Smooth muscle cell (in vitro differentiated cells): ENCODE results near the gene PRICKLE2. TPM values are rescaled to one million over a fixed set of nuclear protein-coding genes. Genes with fewer than 3 reads are reported as not detected.
A peak's percentile ranks its signal among the peaks of the same experiment; 100 is the strongest.

Experiments used
- DNase-seq: peaks from one replicate; lab custom pipeline; 2025; ENCODE audit not compliant: unreplicated experiment; lab: John Stamatoyannopoulos, UW
- H2AFZ ChIP-seq: fragments of 200-600 bp; sonication (generic); 2 replicates; pipeline ENCODE4 v1.6.0; 2016; ENCODE audit warnings: antibody characterized with exemption, low read depth, mild to moderate bottlenecking
- H3F3A ChIP-seq: fragments of 200-600 bp; sonication (generic); 2 replicates; pipeline ENCODE4 v1.6.0; 2017; ENCODE audit warnings: antibody characterized with exemption, low read depth
- H3K27ac ChIP-seq: fragments of 200-600 bp; sonication (generic); 2 replicates; pipeline ENCODE4 v1.5.1; 2016; ENCODE audit warnings: low read depth, mild to moderate bottlenecking
- H3K27me3 ChIP-seq: fragments of 200-600 bp; sonication (generic); 2 replicates; pipeline ENCODE4 v1.6.1; 2016; ENCODE audit warnings: low read depth, mild to moderate bottlenecking
- H3K36me3 ChIP-seq: fragments of 200-600 bp; sonication (generic); 2 replicates; pipeline ENCODE4 v1.5.1; 2016; ENCODE audit warnings: low read depth
- H3K4me1 ChIP-seq: fragments of 200-600 bp; sonication (generic); 2 replicates; pipeline ENCODE4 v1.5.1; 2016; ENCODE audit warnings: low read depth
- H3K4me2 ChIP-seq: fragments of 200-600 bp; sonication (generic); 2 replicates; pipeline ENCODE4 v1.6.0; 2016; ENCODE audit warnings: mild to moderate bottlenecking
- H3K4me3 ChIP-seq: fragments of 200-600 bp; sonication (generic); 2 replicates; pipeline ENCODE4 v1.5.1; 2016; ENCODE audit warnings: mild to moderate bottlenecking
- H3K79me2 ChIP-seq: fragments of 200-600 bp; sonication (generic); 2 replicates; pipeline ENCODE4 v1.6.0; 2016; ENCODE audit warnings: low read depth, mild to moderate bottlenecking
- H3K9ac ChIP-seq: fragments of 200-600 bp; sonication (generic); 2 replicates; pipeline ENCODE4 v1.6.0; 2016; ENCODE audit warnings: low read depth
- H3K9me3 ChIP-seq: fragments of 200-600 bp; sonication (generic); replicated peaks from 2 replicates; pipeline ENCODE4 v1.5.1; 2016; ENCODE audit warnings: low read depth
- H4K20me1 ChIP-seq: fragments of 200-600 bp; sonication (generic); 2 replicates; pipeline ENCODE4 v1.6.0; 2016; ENCODE audit warnings: low read depth
- WGBS: methylation state at CpG from one replicate; pipeline ENCODE4 v1.1.7; 2016; ENCODE audit warnings: low lambda C conversion rate; 5-methylcytosine and 5-hydroxymethylcytosine counted together
- polyA plus RNA-seq: library from polyadenylated mRNA; unstranded; fragments of >200 nt; fragmentation: Nextera tagmentation; extraction: Ambion mirVana; gene quantifications from 2 replicates; pipeline ENCODE4 v1.2.1, GENCODE V29; 2016
- total RNA-seq: library from RNA; depleted of rRNA; stranded (reverse); fragments of >200 nt; gene quantifications from 2 replicates; pipeline ENCODE4 v1.2.3, GENCODE V29; 2014
- TF ChIP-seq, protein P1 (sequence below): fragments of 200-600 bp; sonication (generic); IDR thresholded peaks from 2 replicates; pipeline ENCODE4 v1.5.1; 2017; ENCODE audit warnings: borderline replicate concordance, mild to moderate bottlenecking, antibody characterized with exemption; ENCODE audit not compliant: insufficient read depth, poor library complexity, severe bottlenecking

Gene PRICKLE2
- total and polyA plus RNA-seq, 2 experiments from 2014 or later, result 7.8 to 49.9 TPM

DNA sequence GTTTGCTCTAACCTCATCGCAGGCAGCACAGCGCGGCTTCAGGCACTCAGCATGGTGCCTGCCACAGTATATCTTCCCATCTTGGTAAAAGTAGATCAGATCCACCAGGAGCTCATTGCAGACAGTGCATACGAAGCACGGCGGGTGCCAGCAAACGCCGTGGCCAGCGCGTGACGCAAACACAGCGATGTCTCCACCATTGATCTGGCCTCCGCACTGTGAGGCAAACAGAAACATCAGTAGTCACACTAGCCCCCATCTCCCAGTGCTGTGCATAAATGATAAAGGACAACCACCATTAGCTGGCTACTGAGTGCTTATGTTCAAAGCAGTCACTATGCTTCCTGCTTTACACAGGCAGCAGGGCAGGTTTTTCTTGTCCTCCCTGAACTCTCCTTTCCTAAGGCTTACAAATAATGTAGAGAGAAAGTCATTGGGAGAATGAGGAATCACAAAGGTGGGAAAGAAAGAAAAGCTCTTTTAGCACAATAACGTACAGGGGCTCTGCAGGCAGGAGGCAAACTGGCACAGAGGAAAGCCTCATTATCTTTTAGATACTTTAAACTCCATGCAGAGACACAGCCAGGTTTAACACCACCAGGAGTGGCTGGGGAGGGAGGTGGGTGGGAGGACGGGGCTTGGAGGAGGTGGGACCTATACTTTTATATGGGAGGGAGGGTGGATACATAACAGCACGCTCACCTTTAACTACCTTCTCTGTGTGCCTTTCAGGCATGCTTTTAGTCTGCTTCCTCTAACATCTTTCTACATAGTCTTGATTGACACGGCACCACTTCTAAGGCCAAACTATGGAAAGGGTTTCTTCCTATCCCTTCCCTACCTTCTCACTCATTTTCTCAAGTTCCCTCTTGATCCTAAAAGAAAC, 67.9 kb downstream of the PRICKLE2 start:
- Histone ChIP-seq H3F3A (peaks cover 17% of the 10 kb centered on the region), H3K27me3 (no peaks in the 10 kb centered on the region), H3K4me3 (no peak overlapping the region), H3K4me1 (peaks cover 12% of the 10 kb centered on the region), H3K36me3 (peaks cover 56% of the 10 kb centered on the region), H3K9ac (no peak overlapping the region), H4K20me1 (peaks cover 20% of the 10 kb centered on the region), H3K79me2 (peaks cover 9% of the 10 kb centered on the region), H3K9me3 (no peaks in the 10 kb centered on the region), H2AFZ (no peak overlapping the region), H3K4me2 (no peak overlapping the region), H3K27ac (peak overlapping the region; percentile 70)
- 89% methylated on average over 17 of the region's 17 CpGs for WGBS
- TF ChIP-seq, protein P1, sequence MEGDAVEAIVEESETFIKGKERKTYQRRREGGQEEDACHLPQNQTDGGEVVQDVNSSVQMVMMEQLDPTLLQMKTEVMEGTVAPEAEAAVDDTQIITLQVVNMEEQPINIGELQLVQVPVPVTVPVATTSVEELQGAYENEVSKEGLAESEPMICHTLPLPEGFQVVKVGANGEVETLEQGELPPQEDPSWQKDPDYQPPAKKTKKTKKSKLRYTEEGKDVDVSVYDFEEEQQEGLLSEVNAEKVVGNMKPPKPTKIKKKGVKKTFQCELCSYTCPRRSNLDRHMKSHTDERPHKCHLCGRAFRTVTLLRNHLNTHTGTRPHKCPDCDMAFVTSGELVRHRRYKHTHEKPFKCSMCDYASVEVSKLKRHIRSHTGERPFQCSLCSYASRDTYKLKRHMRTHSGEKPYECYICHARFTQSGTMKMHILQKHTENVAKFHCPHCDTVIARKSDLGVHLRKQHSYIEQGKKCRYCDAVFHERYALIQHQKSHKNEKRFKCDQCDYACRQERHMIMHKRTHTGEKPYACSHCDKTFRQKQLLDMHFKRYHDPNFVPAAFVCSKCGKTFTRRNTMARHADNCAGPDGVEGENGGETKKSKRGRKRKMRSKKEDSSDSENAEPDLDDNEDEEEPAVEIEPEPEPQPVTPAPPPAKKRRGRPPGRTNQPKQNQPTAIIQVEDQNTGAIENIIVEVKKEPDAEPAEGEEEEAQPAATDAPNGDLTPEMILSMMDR, result no peak
- DNase-seq, result no peak

DNA sequence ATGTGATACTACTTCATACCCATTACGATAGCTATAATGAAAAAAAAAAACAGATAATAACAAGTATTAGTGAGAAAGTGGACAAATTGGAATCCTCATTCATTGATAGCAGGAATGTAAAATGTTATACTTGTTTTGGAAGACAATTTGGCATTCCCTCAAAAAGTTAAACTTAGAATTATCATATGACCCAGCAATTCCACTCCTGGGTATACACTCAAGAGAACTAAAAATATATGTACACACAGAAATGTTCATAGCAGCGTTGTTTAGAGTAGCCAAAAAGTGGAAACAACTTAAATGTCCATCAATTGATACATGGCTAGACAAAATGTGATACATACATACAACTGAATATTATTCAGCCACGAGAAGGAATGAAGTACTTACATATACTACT, 69.9 kb downstream of the PRICKLE2 start:
- Histone ChIP-seq H3F3A (peaks cover 34% of the 10 kb centered on the region), H3K27me3 (no peaks in the 10 kb centered on the region), H3K27ac (no peak overlapping the region), H3K9ac (no peak overlapping the region), H3K9me3 (no peaks in the 10 kb centered on the region), H3K36me3 (peaks cover 48% of the 10 kb centered on the region), H3K79me2 (no peaks in the 10 kb centered on the region), H3K4me2 (no peak overlapping the region), H2AFZ (no peak overlapping the region), H3K4me1 (peaks cover 3% of the 10 kb centered on the region), H4K20me1 (peaks cover 8% of the 10 kb centered on the region), H3K4me3 (no peak overlapping the region)
- 95% methylated on average over 3 of the region's 3 CpGs for WGBS
- TF ChIP-seq, protein P1, result no peak
- DNase-seq, result no peak

DNA sequence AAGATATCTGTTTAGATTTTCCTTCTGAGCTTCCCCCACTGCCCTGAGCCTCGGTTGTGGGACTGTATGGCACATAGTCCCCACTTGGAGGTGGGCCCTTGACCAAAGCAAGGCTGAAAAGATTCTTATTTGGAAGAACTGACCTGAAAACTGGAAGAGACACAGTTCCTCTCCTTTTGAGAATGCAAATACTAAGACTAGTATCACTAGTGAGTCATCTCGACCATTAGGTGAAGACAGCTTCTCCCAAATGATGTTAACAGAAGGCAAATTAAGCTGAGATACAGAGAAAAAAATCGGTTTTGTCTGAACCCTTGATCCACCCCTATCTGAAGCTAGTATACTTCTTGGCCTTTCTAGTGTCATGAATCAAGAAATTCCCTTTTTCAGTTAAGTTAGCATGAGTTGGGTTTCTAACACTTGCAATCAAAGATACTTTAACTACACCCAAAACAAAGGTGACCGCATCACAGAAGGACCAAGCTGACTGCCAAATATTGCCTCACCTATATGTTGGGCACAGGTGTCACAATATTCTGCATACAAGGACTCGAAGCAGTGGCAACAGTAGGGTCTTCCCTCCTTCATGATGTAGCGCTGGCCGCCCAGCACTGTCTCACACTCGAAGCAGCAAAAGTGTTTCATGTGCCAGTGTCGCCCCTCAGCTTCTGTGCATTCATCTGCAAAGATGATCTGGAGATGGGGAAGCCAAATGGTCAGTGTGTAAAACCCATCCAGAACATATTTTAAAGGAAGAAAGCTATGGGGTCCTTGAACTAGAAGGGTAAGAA, 72.4 kb downstream of the PRICKLE2 start:
- Histone ChIP-seq H3K4me1 (peaks cover 20% of the 10 kb centered on the region), H3K4me2 (no peak overlapping the region), H2AFZ (no peak overlapping the region), H4K20me1 (peaks cover under 1% of the 10 kb centered on the region), H3F3A (peaks cover 54% of the 10 kb centered on the region), H3K27ac (peak overlapping the region; percentile 99), H3K27me3 (no peaks in the 10 kb centered on the region), H3K36me3 (peaks cover 24% of the 10 kb centered on the region), H3K9ac (no peak overlapping the region), H3K79me2 (no peaks in the 10 kb centered on the region), H3K4me3 (no peak overlapping the region), H3K9me3 (no peaks in the 10 kb centered on the region)
- DNase-seq, result no peak
- TF ChIP-seq, protein P1, result no peak
- WGBS, result 96% methylated on average over 9 of the region's 9 CpGs
